Retina (tissue), 1 donor: ENCODE measurements around the gene TAOK3.
A peak's percentile ranks its signal among the peaks of the same experiment; 100 is the strongest.
"Not testable (repeated sequence)": the region's sequence is repeated elsewhere in the genome, so short reads cannot be mapped to it uniquely, and the experiment has no call there.

ENCODE experiments used
- DNase-seq: peaks from one replicate; pipeline ENCODE4 v3.0.0-alpha.2; 2016

The TAOK3 gene

GRCh38 chr12:118372541-118373495 lies at the start of gene TAOK3:
Gene TAOK3 (minus strand): TSS chr12:118372907. CDS start chr12:118255567, 117,340 bp downstream.
- DNase-seq = peak; percentile 96

DNA sequence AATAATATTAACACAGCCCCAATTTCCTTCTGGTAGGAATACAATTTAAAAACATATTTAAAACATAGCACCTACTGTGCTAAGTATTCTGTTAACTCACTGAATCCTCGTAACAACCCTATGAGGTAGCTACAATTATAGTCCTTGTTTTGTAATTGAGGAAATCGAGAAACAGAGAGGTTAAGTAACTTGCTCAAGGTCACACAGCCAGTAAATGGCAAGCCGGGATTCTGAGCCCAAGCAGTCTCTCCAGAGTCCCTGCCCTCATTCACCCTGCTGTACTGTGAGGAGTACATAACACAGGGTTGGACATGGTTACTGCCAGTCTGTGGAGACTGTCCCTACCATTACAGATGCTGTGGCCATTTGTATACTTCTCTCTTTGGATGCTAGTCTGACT lies 48.0 kb upstream of the TAOK3 start:
- DNase-seq = no peak

DNA sequence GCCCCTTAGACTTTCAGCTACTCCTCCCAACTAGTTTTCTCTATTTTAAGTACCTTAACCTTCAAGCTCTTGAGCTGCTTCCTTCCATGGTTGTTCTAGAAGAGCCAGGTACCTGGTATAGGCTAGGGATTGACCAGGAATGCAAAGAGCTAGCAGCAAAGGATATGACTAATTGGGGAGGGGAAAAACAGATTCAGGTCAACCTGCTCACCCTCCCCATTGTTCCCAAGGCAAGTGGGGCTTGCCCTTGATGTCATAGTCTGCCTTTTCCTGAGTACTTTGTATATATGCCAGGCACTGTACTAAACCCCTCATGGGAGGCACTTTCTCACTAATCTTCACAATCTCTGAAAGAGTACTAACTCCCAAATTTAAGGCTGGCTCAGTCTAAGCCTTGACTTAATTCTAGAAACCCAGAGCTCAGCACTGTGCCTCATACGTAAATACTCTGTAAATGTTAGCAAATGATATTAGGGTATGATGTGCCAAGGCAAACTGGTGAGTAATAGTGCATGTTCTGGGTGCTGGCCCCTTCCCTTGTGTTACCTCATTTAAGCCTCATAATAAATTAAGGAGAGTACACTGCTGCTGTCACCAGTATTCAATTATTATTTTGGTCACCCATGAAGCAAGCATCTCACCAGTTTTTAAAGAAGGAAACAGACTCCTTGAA lies 45.8 kb upstream of the TAOK3 start:
- DNase-seq = no peak

DNA sequence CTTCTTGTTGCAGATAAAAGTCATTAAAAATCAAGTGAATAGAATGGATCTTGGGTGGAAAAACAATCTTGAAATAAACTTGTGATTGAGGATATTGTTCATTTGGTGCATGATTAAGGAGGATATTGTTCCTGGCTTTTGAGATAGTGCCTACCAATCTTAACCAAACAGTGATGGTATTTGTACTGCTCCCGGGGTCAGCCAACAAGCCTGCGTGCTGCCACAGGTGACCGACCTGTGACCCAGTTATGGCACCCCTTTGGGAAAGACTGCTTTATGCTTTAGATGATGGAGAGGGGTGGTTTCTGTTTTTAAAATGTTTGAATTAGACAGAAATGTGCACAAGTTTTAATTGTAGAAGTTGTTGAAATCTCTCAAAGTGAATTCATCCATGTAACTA lies 45.2 kb upstream of the TAOK3 start:
- no peak for DNase-seq

DNA sequence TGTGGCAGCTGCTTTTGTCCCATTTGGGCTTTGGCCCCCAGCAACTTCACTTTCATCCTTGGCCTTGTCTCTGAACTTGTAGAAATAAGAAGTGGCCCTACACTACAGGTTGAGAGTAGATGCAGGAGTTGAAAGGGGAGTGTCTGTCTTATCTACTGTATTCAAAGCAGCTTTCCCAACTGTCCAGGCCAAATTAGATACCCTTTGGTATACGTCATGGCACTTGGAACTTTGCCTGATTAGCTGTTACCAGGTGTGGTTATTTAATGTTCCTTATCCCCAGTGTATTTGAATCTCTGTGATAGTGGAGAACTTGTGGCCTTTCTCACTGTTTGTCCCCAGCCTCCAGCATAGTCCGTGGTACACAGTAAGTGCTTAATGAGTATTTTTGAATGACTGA lies 37.1 kb upstream of the TAOK3 start:
- no peak for DNase-seq

- not testable (repeated sequence) for DNase-seq
Observed at GRCh38 chr12:118408241-118408640, 35.5 kb upstream of the TAOK3 start.

- DNase-seq = peak; percentile 63
Observed at GRCh38 chr12:118404876-118405521, 32.3 kb upstream of the TAOK3 start.

- DNase-seq = no peak
Observed at GRCh38 chr12:118402251-118402650, 29.5 kb upstream of the TAOK3 start.

DNA sequence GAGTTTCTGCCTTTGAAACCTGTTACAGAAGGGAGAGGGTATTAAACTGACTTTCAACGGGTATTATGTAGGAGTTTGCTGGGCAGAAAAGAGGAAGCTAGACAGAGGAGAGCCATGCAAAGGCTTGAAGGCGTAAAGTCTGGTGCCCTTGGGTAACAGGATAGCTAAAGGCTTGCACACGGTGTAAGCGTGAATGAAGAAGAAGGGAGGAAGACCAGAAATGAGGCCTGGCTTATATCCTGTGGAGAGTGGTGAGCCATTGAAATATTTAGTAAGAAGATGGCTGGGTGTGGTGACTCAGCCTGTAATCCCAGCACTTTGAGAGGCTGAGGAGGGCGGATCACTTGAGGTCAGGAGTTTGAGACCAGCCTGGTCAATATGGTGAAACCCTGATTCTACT lies 26.2 kb upstream of the TAOK3 start:
- DNase-seq = no peak

- no peak for DNase-seq
Observed at GRCh38 chr12:118398524-118398923, 25.8 kb upstream of the TAOK3 start.

GRCh38 chr12:118397708-118398440 lies 25.2 kb upstream of the TAOK3 start:
- DNase-seq = no peak

- no peak for DNase-seq
Observed at GRCh38 chr12:118391836-118392235, 19.1 kb upstream of the TAOK3 start.

DNA sequence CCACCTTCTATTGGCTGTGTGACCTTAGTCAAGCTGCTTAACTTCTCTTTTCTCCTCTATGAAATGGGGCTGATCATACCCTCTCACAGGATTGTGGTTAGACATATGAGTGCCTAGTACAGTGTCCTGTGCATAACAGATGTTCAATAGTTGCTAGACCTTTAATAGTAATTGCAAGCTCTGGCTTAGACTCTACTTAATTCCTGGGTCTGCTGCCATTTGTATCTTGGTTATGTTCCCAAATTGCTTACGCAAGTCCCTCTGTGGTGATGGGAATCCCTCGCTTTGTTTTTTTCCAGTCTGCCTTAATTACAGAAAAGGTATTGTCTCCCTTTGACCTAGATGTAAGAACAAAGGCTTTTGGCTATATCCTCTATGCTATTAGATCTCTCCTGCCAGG lies 18.7 kb upstream of the TAOK3 start:
- DNase-seq = no peak

GRCh38 chr12:118377884-118378470 lies 5.3 kb upstream of the TAOK3 start:
- DNase-seq = peak; percentile 77

DNA sequence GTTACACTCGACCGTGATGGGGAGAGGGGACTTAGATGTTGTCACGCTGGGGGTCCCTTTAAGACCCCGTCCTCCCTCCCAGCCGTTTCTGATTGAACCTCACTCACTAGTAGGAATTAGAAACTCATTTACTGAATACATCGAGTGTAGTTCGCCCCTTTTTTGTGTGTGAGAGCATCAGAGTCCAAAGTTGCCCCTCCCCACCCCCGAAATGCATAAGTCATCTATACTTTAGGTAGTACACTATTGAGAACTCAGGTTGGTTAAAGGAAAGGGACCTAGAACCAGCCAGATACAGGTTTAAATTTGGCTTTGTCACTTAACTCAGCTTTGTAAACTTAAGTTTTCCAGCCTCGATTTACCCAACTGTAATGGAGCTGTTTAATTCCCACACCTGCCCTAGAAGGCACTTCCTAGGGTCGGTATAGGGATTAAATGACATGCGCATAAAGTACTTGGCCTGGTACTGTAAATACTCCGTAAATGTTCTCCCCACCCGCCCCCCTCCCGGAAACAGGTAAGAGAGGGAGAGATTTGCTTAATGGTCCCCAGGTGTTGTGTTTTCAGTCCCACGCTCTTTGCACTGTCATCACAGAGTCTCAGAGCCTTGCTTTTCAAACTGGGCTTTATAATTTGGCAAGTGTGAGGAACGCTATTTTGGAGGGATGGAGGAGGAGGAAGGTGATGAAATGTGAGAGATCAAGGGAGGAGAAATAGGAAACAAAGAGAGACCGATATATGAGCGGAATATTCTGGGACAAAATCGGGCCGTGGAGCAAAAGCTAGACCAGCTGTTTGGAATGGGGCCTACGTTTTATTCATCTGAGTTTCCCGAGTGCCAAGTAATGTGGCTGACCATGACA lies 4.5 kb upstream of the TAOK3 start:
- no peak for DNase-seq

GRCh38 chr12:118376089-118377020 lies 3.6 kb upstream of the TAOK3 start, which contains the start of gene SUDS3:
Gene SUDS3 (plus strand): TSS chr12:118376555. CDS start chr12:118376692, 137 bp downstream.
- peak; percentile 100 for DNase-seq

- no peak for DNase-seq
Observed at GRCh38 chr12:118375348-118375747, 2.6 kb upstream of the TAOK3 start.

DNA sequence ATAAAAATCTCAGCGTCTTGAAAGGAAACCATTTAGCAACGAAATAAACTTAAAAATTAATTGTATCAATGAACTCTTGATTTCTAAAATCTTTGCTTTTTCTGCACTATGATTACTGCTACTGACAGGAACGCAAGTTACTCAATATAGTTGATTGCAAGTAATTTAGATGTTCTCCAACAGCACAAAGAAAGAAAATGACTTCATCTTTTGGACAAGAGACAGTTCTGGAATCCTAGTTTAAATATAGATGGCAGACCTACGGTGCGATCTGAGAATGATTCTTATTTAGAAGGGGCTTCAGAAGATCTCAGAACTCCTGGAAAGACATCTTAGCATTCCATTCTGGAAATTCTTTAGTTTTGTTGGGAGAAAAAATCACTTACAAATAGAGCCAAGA lies 2.2 kb upstream of the TAOK3 start:
- DNase-seq = no peak

DNA sequence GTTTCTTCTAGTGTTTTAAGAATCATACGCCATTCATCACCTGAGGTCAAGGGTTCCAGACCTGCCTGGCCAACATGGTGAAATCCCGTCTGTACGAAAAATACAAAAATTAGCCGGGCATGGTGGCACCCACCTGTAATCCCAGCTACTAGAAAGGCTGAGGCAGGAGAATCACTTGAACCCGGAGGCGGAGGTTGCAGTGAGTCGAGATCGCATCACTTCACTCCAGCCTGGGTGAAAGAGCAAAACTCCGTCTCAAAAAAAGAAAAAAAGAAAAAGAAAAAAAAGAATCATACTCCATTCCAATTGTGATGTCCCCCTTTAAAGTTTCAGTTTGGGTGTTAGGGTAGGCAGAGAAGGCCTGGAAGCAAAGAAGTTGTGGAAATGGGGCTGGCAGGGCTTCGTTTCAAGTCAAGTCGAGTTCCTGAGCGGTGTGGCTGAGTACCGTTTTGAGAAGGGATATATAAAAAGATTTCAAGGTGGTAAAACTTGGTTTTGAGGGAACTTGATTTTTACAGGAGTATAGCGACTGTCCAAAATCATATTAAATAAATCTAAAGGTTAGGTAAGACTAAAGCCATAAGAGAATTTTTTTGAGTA lies 1.5 kb upstream of the TAOK3 start:
- DNase-seq = no peak

DNA sequence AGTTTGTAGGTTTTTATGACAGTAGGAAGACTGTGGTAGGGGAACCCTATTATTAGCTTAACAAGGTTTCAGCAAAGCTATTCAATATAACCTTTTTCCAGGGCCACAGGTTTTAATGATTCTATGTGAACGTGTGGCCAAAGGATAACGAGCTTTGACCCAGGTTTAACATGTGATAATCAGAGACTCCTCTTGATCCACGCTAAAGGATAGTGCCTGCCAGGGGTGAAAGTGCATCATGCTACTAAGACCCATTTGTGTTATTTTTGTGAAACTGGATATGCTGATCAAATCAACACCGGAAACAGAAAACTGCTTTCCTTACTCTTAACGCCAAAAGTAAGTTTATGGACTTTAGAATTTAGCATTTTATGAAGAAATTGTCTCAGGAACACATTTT lies 909 bp upstream of the TAOK3 start:
- DNase-seq = no peak
